Heart left ventricle (tissue), 16 donors: ENCODE results near the gene PCSK6. TPM values are rescaled to one million over a fixed set of nuclear protein-coding genes. Genes with fewer than 3 reads are reported as not detected.

Experiments
- ATAC-seq, 4 donors: fragments of 200-7000 bp; cut with Tn5 transposase; one replicate each; pipeline ENCODE4 v1.9.1; 2020 to 2022; ENCODE audit warnings: moderate library complexity in 4 of 4, mild to moderate bottlenecking in 3 of 4, moderate number of reproducible peaks in 1 of 4
- DNase-seq, 5 donors: peaks; one replicate each; pipeline ENCODE4 v3.0.0-alpha.2; 2020
- H3K27ac ChIP-seq, 12 donors: fragments of 200-600 bp; sonication (generic) in 4 of 12; one replicate each; pipeline versions ENCODE4 v1.5.0 to v1.8.0; 2016 to 2022; ENCODE audit warnings: mild to moderate bottlenecking in 2 of 12
- H3K27me3 ChIP-seq, 9 donors: fragments of 200-600 bp; sonication (generic) in 2 of 9; one replicate each; pipeline versions ENCODE4 v1.5.1 to v1.8.0; 2016 to 2022; ENCODE audit warnings: mild to moderate bottlenecking in 3 of 9
- H3K36me3 ChIP-seq, 9 donors: fragments of 200-600 bp; sonication (generic) in 2 of 9; one replicate each; pipeline versions ENCODE4 v1.5.0 to v1.8.0; 2018 to 2022; ENCODE audit warnings: mild to moderate bottlenecking in 2 of 9
- H3K4me1 ChIP-seq, 12 donors: fragments of 200-600 bp; sonication (generic) in 4 of 12; one replicate each; pipeline versions ENCODE4 v1.5.0 to v1.8.0; 2016 to 2022; ENCODE audit warnings: mild to moderate bottlenecking in 3 of 12
- H3K4me3 ChIP-seq, 12 donors: fragments of 200-600 bp; sonication (generic) in 4 of 12; one replicate each; pipeline versions ENCODE4 v1.5.0 to v1.8.0; 2017 to 2022; ENCODE audit warnings: mild to moderate bottlenecking in 9 of 12, moderate library complexity in 4 of 12
- H3K9me3 ChIP-seq, 12 donors: fragments of 200-600 bp; sonication (generic) in 4 of 12; one replicate each; pipeline versions ENCODE4 v1.5.0 to v1.8.0; 2016 to 2022; ENCODE audit warnings: mild to moderate bottlenecking in 1 of 12
- POLR2A ChIP-seq, 2 donors: fragments of 450-650 bp; IDR thresholded peaks; one replicate each; pipeline ENCODE4 v1.6.1; 2017; ENCODE audit warnings: antibody characterized with exemption in 2 of 2, mild to moderate bottlenecking in 2 of 2, moderate library complexity in 2 of 2
- WGBS, 4 donors: extraction: QIAGEN DNeasy Blood & Tissue Kit in 2 of 4; methylation state at CpG; one replicate each; pipeline versions ENCODE4 v1.1.5 to v1.1.7; 2013 to 2018; 5-methylcytosine and 5-hydroxymethylcytosine counted together
- intact Hi-C, 10 donors: fragments of 100-400 bp; cut with DNase I; formaldehyde crosslinking; loops; one replicate each; pipeline versions ENCODE4 v1.11.1 to v1.14.2; 2022
- polyA plus RNA-seq, 2 donors: library from polyadenylated mRNA; stranded (reverse); fragments of 200-250 nt; gene quantifications; one replicate each; pipeline ENCODE4 v1.2.3, GENCODE V29; 2013
- total RNA-seq, 9 donors: library from RNA; depleted of rRNA in 2 of 9; stranded (reverse); fragments of >200 nt in 2 of 9; fragmentation: NEBNext Ultra II Directional in 3 of 9; extraction: Animal tissue kit (Norgen Biotek cat#: 25700) in 3 of 9; gene quantifications; one replicate each; pipeline versions ENCODE4 v1.1.0 to v1.2.4, GENCODE V29; 2016 to 2023
- TF ChIP-seq, protein P1 (sequence below), 12 donors: fragments of 200-600 bp; sonication (generic) in 4 of 12; IDR thresholded peaks; one replicate each; pipeline versions ENCODE4 v1.5.0 to v1.8.0; 2018 to 2022; ENCODE audit warnings: antibody characterized with exemption in 12 of 12, mild to moderate bottlenecking in 5 of 12
- donor health status: ischemic (EF 13 %, LVEDD 7.1; RV severe dilation, severe dysfunction).
- donor health status: healthy with polysubstance abuse.
- donor health status: DM: no; HTN: yes; CAD: no.
- donor health status: DM: no; HTN: no; CAD: no.
- donor health status: ischemic (EF 25% LVEDD 6.9; RV normal size, moderate dysfunction).
- donor health status: ischemic (EF 25% LVEDD 5.7; RV mildly dilated, moderate dysfunction).
- donor health status: healthy.
- donor health status: DM: yes; HTN: yes; CAD: no.
- donor health status: ischemic (EF 35%, LVEDD 5.7; RV mildly dilated, moderate dysfunction).
- donor health status: nonischemic (EF 11% LVEDD 7.7; RV severe dilation, severe dysfunction).
- donor health status: DM: yes; HTN: yes; CAD: no.
- donor health status: PGD.
- donor health status: ischemic (EF 29% LVEDD 5.4; RV normal size, mild dysfunction).
- donor health status: nonischemic (EF 23%, LVEDD 6.1; RV moderate dilation, normal function).

PCSK6 gene
- total and polyA plus RNA-seq, 11 donors, result 7.3 to 41.7 (median 22.3) TPM

DNA sequence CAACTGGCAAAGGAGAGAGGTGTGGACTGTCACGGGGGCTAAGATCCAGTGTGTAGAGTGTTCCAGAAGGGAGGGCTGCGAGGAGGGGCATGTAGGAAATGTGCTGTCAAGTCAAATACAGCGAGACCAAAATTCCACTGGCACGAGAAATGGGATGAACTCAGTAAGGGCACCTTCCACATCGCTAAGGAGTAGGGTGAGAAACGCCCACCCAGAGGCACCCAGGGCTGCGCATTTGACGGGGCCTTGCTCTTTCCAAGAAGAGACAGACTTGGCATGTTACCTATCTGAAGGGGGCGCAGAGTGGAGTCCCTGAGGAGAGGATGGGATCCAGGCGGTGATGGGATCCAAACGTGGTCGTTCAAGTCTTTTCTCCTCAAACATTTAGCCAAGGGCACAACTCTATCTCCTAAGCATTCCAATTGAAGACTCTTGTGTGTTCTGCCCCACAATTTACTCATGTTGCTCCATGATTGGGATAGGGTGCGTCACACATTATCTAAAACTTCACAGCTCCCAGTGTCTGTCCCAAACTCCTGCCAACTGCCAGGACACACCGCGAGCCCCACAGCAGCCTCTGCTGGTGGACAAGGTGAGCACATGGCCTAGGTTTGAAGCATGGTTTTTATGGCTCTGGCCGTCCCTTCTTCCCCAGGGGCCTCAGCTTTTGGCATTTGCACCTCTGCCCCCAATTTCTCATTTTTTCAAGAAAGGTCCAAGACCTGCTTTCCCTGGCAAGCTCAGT, 219.9 kb downstream of the PCSK6 start:
- DNase-seq (peak in 3 of 5 donors; percentile 32 to 71 (median 62)), ATAC-seq (peak; percentile 48 to 75 (median 62))
- no peaks in the 10 kb centered on the region for H3K27me3 ChIP-seq
- H3K9me3 ChIP-seq, result no peaks in the 10 kb centered on the region
- peak overlapping the region in 2 of 12 donors; percentile 37 to 44 for H3K27ac ChIP-seq
- no peak overlapping the region for H3K4me3 ChIP-seq
- TF ChIP-seq POLR2A (IDR thresholded peaks at IDR 0.05), result no peak
- TF ChIP-seq, protein P1, sequence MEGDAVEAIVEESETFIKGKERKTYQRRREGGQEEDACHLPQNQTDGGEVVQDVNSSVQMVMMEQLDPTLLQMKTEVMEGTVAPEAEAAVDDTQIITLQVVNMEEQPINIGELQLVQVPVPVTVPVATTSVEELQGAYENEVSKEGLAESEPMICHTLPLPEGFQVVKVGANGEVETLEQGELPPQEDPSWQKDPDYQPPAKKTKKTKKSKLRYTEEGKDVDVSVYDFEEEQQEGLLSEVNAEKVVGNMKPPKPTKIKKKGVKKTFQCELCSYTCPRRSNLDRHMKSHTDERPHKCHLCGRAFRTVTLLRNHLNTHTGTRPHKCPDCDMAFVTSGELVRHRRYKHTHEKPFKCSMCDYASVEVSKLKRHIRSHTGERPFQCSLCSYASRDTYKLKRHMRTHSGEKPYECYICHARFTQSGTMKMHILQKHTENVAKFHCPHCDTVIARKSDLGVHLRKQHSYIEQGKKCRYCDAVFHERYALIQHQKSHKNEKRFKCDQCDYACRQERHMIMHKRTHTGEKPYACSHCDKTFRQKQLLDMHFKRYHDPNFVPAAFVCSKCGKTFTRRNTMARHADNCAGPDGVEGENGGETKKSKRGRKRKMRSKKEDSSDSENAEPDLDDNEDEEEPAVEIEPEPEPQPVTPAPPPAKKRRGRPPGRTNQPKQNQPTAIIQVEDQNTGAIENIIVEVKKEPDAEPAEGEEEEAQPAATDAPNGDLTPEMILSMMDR (IDR thresholded peaks at IDR 0.05), result peak; percentile 17 to 55 (median 36)
- WGBS, 4 donors, result 74 to 81% (median 80%) methylated on average over 16 of the region's 16 CpGs
- intact Hi-C loops, result loop anchor here in 4 of 10 donors (10.0 kb wide), 3 partner anchors 355 to 665 kb away; partner anchors contain the start of genes ASB7 (in 3 of the 4), LINS1 (in 3 of the 4) and LRRK1 (in 1 of the 4)
- H3K36me3 ChIP-seq, result peaks cover 0 to 58% (median 51%) of the 10 kb centered on the region in 9 donors
- H3K4me1 ChIP-seq, result peaks cover 0 to 45% (median 12%) of the 10 kb centered on the region in 12 donors

- peaks cover 0 to 38% (median 12%) of the 10 kb centered on the region in 12 donors for H3K4me1 ChIP-seq
- no peaks in the 10 kb centered on the region for H3K9me3 ChIP-seq
- peak in 3 of 5 donors; percentile 48 to 65 (median 57) for DNase-seq
- H3K27ac ChIP-seq, result peak overlapping the region in 9 of 12 donors; percentile 5 to 81 (median 55)
- no peak overlapping the region for H3K4me3 ChIP-seq
- peaks cover 0 to 36% (median 30%) of the 10 kb centered on the region in 9 donors for H3K36me3 ChIP-seq
- peak in 3 of 4 donors; percentile 42 to 58 (median 54) for ATAC-seq
- no peaks in the 10 kb centered on the region for H3K27me3 ChIP-seq
- intact Hi-C loops, result loop anchor here in 4 of 10 donors (10.0 kb wide), 3 partner anchors 353 to 663 kb away; partner anchors contain the start of genes ASB7 (in 2 of the 4), LINS1 (in 2 of the 4) and LRRK1 (in 1 of the 4)
- TF ChIP-seq, protein P1 (IDR thresholded peaks at IDR 0.05), result no peak
- TF ChIP-seq POLR2A (IDR thresholded peaks at IDR 0.05), result no peak
- 60 to 79% (median 69%) methylated on average over 18 of the region's 18 CpGs for WGBS, 4 donors
Measured at GRCh38 chr15:101267320-101268104, 222.0 kb downstream of the PCSK6 start.

- Histone ChIP-seq H3K36me3 (peaks cover 0 to 29% (median 23%) of the 10 kb centered on the region in 9 donors), H3K4me1 (peaks cover 0 to 38% (median 12%) of the 10 kb centered on the region in 12 donors), H3K27ac (peak overlapping the region in 9 of 12 donors; percentile 5 to 81 (median 55)), H3K4me3 (no peak overlapping the region), H3K9me3 (no peaks in the 10 kb centered on the region), H3K27me3 (no peaks in the 10 kb centered on the region)
- intact Hi-C loops, result loop anchor here in 4 of 10 donors (10.0 kb wide), 3 partner anchors 352 to 662 kb away; partner anchors contain the start of genes ASB7 (in 2 of the 4), LINS1 (in 2 of the 4) and LRRK1 (in 1 of the 4)
- TF ChIP-seq POLR2A (IDR thresholded peaks at IDR 0.05), result no peak
- TF ChIP-seq, protein P1 (IDR thresholded peaks at IDR 0.05), result no peak
- 67 to 74% (median 70%) methylated on average over 7 to 9 of the region's 9 CpGs for WGBS, 4 donors
- ATAC-seq, result no peak
- DNase-seq, result no peak
Measured at GRCh38 chr15:101266787-101267186, 222.7 kb downstream of the PCSK6 start.
